WTC11 (cell line): ENCODE measurements around the gene YES1. TPM values are rescaled to one million over a fixed set of nuclear protein-coding genes. Genes with fewer than 3 reads are reported as not detected.
"Not testable (repeated sequence)": the region's sequence is repeated elsewhere in the genome, so short reads cannot be mapped to it uniquely, and the experiment has no call there.

Experiments used
- ATAC-seq: fragments of 200-7000 bp; cut with Tn5 transposase; 2 replicates; pipeline ENCODE4 v1.10.0; 2021; ENCODE audit warnings: mild to moderate bottlenecking, moderate library complexity
- CTCF ChIA-PET: fragments of 300-600 bp; sonication (Branson Sonifier 250); formaldehyde crosslinking; loops from one replicate; lab custom pipeline; 2021; ENCODE audit warnings: antibody characterized with exemption; lab: Charles Lee
- POLR2A ChIA-PET: fragments of 350-600 bp; sonication (Branson Sonifier 250); formaldehyde crosslinking; loops from one replicate; lab custom pipeline; 2021; ENCODE audit warnings: antibody characterized with exemption; lab: Charles Lee
- DNase-seq: peaks from one replicate; pipeline ENCODE4 v3.0.0; 2021; ENCODE audit warnings: low spot score
- H3K27ac Mint-ChIP-seq: 2 replicates; pipeline ENCODE4 v1.8.0; 2021; ENCODE audit warnings: mixed read lengths
- H3K27me3 Mint-ChIP-seq: 2 replicates; pipeline ENCODE4 v1.8.0; 2021; ENCODE audit warnings: low read depth, mild to moderate bottlenecking, moderate library complexity, mixed read lengths
- H3K36me3 Mint-ChIP-seq: 2 replicates; pipeline ENCODE4 v1.8.0; 2021; ENCODE audit warnings: mixed read lengths
- H3K4me1 Mint-ChIP-seq: 2 replicates; pipeline ENCODE4 v1.8.0; 2022; ENCODE audit warnings: mixed read lengths
- H3K4me3 Mint-ChIP-seq: 2 replicates; pipeline ENCODE4 v1.8.0; 2021; ENCODE audit warnings: mild to moderate bottlenecking, moderate library complexity, mixed read lengths
- H3K9me3 Mint-ChIP-seq: 2 replicates; pipeline ENCODE4 v1.8.0; 2021; ENCODE audit warnings: mixed read lengths
- ATF1 ChIP-seq: sonication (generic); formaldehyde crosslinking; IDR thresholded peaks from 2 replicates; pipeline ENCODE4 v1.8.1; 2023; ENCODE audit warnings: mild to moderate bottlenecking, moderate library complexity, missing genetic modification reagents
- FOXK1 ChIP-seq: sonication (generic); formaldehyde crosslinking; IDR thresholded peaks from 2 replicates; pipeline ENCODE4 v1.8.0; 2022; ENCODE audit warnings: mild to moderate bottlenecking, moderate library complexity, missing genetic modification reagents
- GRHL2 ChIP-seq: fragments of 250-450 bp; sonication (Bioruptor Pico); IDR thresholded peaks from 2 replicates; pipeline ENCODE4 v1.8.0; 2022; ENCODE audit warnings: mild to moderate bottlenecking, moderate library complexity; ENCODE audit not compliant: insufficient replicate concordance, severe bottlenecking
- HMGA2 ChIP-seq: fragments of 250-450 bp; sonication (Bioruptor Pico); IDR thresholded peaks from 2 replicates; pipeline ENCODE4 v1.4.0; 2021; ENCODE audit warnings: mild to moderate bottlenecking, moderate library complexity
- HMGXB4 ChIP-seq: sonication (generic); formaldehyde crosslinking; IDR thresholded peaks from 2 replicates; pipeline ENCODE4 v1.8.1; 2023; ENCODE audit warnings: mild to moderate bottlenecking, moderate library complexity, missing genetic modification reagents
- MYBL2 ChIP-seq: sonication (generic); formaldehyde crosslinking; IDR thresholded peaks from 2 replicates; pipeline ENCODE4 v1.8.1; 2023; ENCODE audit warnings: mild to moderate bottlenecking, moderate library complexity, missing genetic modification reagents
- NFATC4 ChIP-seq: fragments of 250-450 bp; sonication (Bioruptor Pico); IDR thresholded peaks from 2 replicates; pipeline ENCODE4 v1.9.0; 2021; ENCODE audit warnings: mild to moderate bottlenecking
- NFE2L1 ChIP-seq: sonication (generic); formaldehyde crosslinking; IDR thresholded peaks from 2 replicates; pipeline ENCODE4 v1.8.1; 2023; ENCODE audit warnings: missing genetic modification reagents
- NR2C2 ChIP-seq: sonication (generic); formaldehyde crosslinking; IDR thresholded peaks from 2 replicates; pipeline ENCODE4 v1.8.0; 2022; ENCODE audit warnings: mild to moderate bottlenecking, missing genetic modification reagents
- PRRX2 ChIP-seq: fragments of 250-450 bp; sonication (Bioruptor Pico); IDR thresholded peaks from 2 replicates; pipeline ENCODE4 v1.8.0; 2021; ENCODE audit warnings: mild to moderate bottlenecking
- RORB ChIP-seq: fragments of 250-450 bp; sonication (Bioruptor Pico); IDR thresholded peaks from 2 replicates; pipeline ENCODE4 v1.9.0; 2021; ENCODE audit warnings: mild to moderate bottlenecking
- SOX15 ChIP-seq: fragments of 250-450 bp; sonication (Bioruptor Pico); IDR thresholded peaks from 2 replicates; pipeline ENCODE4 v1.9.0; 2021; ENCODE audit warnings: mild to moderate bottlenecking
- TCF7 ChIP-seq: sonication (generic); formaldehyde crosslinking; IDR thresholded peaks from 2 replicates; pipeline ENCODE4 v1.8.0; 2022; ENCODE audit warnings: mild to moderate bottlenecking, low read depth, missing genetic modification reagents, moderate library complexity
- ZNF121 ChIP-seq: sonication (generic); formaldehyde crosslinking; IDR thresholded peaks from 2 replicates; pipeline ENCODE4 v1.8.0; 2023; ENCODE audit warnings: missing genetic modification reagents
- ZNF396 ChIP-seq: fragments of 250-450 bp; sonication (Bioruptor Pico); IDR thresholded peaks from 2 replicates; pipeline ENCODE4 v1.8.0; 2021; ENCODE audit warnings: mild to moderate bottlenecking, moderate library complexity, borderline replicate concordance
- ZNF671 ChIP-seq: fragments of 250-450 bp; sonication (Bioruptor Pico); IDR thresholded peaks from 2 replicates; pipeline ENCODE4 v1.8.0; 2021; ENCODE audit warnings: mild to moderate bottlenecking
- total RNA-seq: library from RNA; stranded (reverse); gene quantifications from 3 replicates; pipeline ENCODE4 v1.2.3, GENCODE V29; 2021
- TF ChIP-seq, protein P1 (sequence below): sonication (generic); formaldehyde crosslinking; IDR thresholded peaks from 2 replicates; pipeline ENCODE4 v1.8.1; 2022; ENCODE audit warnings: low read depth, mild to moderate bottlenecking, moderate library complexity, missing genetic modification reagents, borderline replicate concordance
- TF ChIP-seq, protein P2 (sequence below): sonication (generic); formaldehyde crosslinking; IDR thresholded peaks from 2 replicates; pipeline ENCODE4 v1.8.0; 2022; ENCODE audit warnings: mild to moderate bottlenecking, missing genetic modification reagents
- TF ChIP-seq, protein P3 (sequence below): sonication (generic); formaldehyde crosslinking; IDR thresholded peaks from 2 replicates; pipeline ENCODE4 v1.8.1; 2022; ENCODE audit warnings: mild to moderate bottlenecking, moderate library complexity, missing genetic modification reagents
- TF ChIP-seq, protein P4 (sequence below): fragments of 200-600 bp; IDR thresholded peaks from 2 replicates; pipeline ENCODE4 v1.8.0; 2022; ENCODE audit warnings: antibody characterized with exemption

The YES1 gene
- total RNA-seq, 1 experiment from 2014 or later = 113 TPM

GRCh38 chr18:777021-777420 is 35.0 kb downstream of the YES1 start:
- DNase-seq (no peak), ATAC-seq (no peak)
- Mint-ChIP-seq H3K9me3 (no peaks in the 10 kb centered on the region), H3K4me1 (peaks cover 23% of the 10 kb centered on the region), H3K36me3 (no peaks in the 10 kb centered on the region), H3K27me3 (no peaks in the 10 kb centered on the region), H3K27ac (no peak overlapping the region), H3K4me3 (no peak overlapping the region)
- ChIA-PET CTCF (no interaction called here), POLR2A (no interaction called here)
- TF ChIP-seq ZNF121 (CRISPR knock-in tag) (no peak), ATF1 (no peak), HMGXB4 (no peak), NFE2L1 (no peak), FOXK1 (CRISPR knock-in tag) (no peak), NFATC4 (no peak), NR2C2 (CRISPR knock-in tag) (no peak), HMGA2 (no peak), GRHL2 (no peak), ZNF396 (CRISPR knock-in tag) (no peak), MYBL2 (no peak), RORB (CRISPR knock-in tag) (no peak)
- TF ChIP-seq, protein P1, sequence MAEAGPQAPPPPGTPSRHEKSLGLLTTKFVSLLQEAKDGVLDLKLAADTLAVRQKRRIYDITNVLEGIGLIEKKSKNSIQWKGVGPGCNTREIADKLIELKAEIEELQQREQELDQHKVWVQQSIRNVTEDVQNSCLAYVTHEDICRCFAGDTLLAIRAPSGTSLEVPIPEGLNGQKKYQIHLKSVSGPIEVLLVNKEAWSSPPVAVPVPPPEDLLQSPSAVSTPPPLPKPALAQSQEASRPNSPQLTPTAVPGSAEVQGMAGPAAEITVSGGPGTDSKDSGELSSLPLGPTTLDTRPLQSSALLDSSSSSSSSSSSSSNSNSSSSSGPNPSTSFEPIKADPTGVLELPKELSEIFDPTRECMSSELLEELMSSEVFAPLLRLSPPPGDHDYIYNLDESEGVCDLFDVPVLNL (CRISPR knock-in tag) = no peak
- TF ChIP-seq, protein P2, sequence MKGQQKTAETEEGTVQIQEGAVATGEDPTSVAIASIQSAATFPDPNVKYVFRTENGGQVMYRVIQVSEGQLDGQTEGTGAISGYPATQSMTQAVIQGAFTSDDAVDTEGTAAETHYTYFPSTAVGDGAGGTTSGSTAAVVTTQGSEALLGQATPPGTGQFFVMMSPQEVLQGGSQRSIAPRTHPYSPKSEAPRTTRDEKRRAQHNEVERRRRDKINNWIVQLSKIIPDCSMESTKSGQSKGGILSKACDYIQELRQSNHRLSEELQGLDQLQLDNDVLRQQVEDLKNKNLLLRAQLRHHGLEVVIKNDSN = no peak

DNA sequence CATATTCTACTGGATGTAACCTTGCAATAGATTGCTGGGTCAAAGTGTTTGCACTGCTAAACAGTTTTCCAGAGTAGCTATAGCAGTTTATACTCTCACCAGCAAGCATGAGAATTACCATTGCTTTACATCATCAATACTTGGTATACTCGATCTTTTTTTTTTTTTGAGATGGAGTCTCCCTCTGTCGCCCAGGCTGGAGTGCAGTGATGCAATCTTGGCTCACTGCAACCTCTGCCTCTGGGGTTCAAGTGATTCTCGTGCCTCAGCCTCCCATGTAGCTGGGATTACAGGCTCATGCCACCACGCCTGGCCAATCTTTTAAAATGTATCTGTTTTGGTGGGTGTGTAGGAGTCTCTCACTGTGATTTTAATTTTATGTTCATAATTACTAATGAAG is 36.0 kb downstream of the YES1 start:
- POLR2A ChIA-PET = interaction anchor here (0.6 kb wide), 1 partner anchor 11 kb away, joined by 3 read pairs; no protein-coding TSS in a partner anchor

GRCh38 chr18:774811-775210 is 37.2 kb downstream of the YES1 start:
- ChIA-PET CTCF (no interaction called here), POLR2A (no interaction called here)
- TF ChIP-seq, protein P3, sequence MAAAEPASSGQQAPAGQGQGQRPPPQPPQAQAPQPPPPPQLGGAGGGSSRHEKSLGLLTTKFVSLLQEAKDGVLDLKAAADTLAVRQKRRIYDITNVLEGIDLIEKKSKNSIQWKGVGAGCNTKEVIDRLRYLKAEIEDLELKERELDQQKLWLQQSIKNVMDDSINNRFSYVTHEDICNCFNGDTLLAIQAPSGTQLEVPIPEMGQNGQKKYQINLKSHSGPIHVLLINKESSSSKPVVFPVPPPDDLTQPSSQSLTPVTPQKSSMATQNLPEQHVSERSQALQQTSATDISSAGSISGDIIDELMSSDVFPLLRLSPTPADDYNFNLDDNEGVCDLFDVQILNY (CRISPR knock-in tag) = no peak
- TF ChIP-seq ZNF671 (CRISPR knock-in tag) (no peak), SOX15 (CRISPR knock-in tag) (no peak), RORB (CRISPR knock-in tag) (no peak), FOXK1 (CRISPR knock-in tag) (no peak), ZNF121 (CRISPR knock-in tag) (no peak), PRRX2 (CRISPR knock-in tag) (no peak), TCF7 (CRISPR knock-in tag) (no peak), ZNF396 (CRISPR knock-in tag) (no peak)
- TF ChIP-seq, protein P1 (CRISPR knock-in tag) = no peak
- TF ChIP-seq, protein P4, sequence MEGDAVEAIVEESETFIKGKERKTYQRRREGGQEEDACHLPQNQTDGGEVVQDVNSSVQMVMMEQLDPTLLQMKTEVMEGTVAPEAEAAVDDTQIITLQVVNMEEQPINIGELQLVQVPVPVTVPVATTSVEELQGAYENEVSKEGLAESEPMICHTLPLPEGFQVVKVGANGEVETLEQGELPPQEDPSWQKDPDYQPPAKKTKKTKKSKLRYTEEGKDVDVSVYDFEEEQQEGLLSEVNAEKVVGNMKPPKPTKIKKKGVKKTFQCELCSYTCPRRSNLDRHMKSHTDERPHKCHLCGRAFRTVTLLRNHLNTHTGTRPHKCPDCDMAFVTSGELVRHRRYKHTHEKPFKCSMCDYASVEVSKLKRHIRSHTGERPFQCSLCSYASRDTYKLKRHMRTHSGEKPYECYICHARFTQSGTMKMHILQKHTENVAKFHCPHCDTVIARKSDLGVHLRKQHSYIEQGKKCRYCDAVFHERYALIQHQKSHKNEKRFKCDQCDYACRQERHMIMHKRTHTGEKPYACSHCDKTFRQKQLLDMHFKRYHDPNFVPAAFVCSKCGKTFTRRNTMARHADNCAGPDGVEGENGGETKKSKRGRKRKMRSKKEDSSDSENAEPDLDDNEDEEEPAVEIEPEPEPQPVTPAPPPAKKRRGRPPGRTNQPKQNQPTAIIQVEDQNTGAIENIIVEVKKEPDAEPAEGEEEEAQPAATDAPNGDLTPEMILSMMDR = no peak
- H3K27ac Mint-ChIP-seq = no peak overlapping the region
- H3K4me3 Mint-ChIP-seq = no peak overlapping the region
- DNase-seq (no peak), ATAC-seq (no peak)
- H3K9me3 Mint-ChIP-seq = no peaks in the 10 kb centered on the region
- peaks cover 18% of the 10 kb centered on the region for H3K4me1 Mint-ChIP-seq
- H3K27me3 Mint-ChIP-seq = no peaks in the 10 kb centered on the region
- no peaks in the 10 kb centered on the region for H3K36me3 Mint-ChIP-seq

More for the DNA sequence above, 36.0 kb downstream of the YES1 start:
- peaks cover 19% of the 10 kb centered on the region for H3K4me1 Mint-ChIP-seq
- CTCF ChIA-PET, H3K36me3 Mint-ChIP-seq, DNase-seq, H3K27me3 Mint-ChIP-seq, H3K27ac Mint-ChIP-seq, ATAC-seq, H3K9me3 Mint-ChIP-seq, H3K4me3 Mint-ChIP-seq: not testable (repeated sequence)
